ENCODE measurements around the gene KLHL1.

Gene KLHL1

DNA sequence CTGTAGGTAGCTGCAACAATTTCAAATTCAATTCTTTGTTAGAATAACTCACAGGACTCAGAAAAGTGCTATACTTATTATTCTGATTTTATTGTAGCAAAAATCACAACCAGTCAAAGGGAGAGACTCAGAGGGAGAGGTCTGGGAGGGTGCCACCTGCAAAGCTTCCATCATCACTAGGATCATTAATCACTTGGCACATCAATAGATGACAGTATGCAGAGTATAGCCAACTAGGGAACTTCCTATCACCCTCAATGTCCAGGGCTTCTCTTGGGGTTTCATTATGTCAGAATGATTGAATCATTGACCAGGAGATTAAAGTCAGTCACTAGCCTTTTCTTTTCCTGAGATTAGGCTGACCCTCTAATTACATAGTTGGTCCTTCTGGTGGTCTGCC, 432.0 kb downstream of the KLHL1 start:
- CTCF ChIA-PET: interaction anchor here (1.2 kb wide), 1 partner anchor 602 kb away, joined by 3 read pairs; no protein-coding TSS in a partner anchor
- Histone ChIP-seq H3K27me3 (replicated peaks in 2 of 5; ENCODE audit: control insufficient read depth in 4 of 5, insufficient read depth in 5 of 5, low read length in 4 of 5) (no peaks in the 10 kb centered on the region), H3K9me3 (ENCODE audit: control extremely low read depth in 1 of 5, control insufficient read depth in 4 of 5, insufficient read depth in 2 of 5, low read depth in 1 of 5, low read length in 4 of 5) (no peaks in the 10 kb centered on the region), H3K36me3 (ENCODE audit: control insufficient read depth in 4 of 4, insufficient read depth in 4 of 4, low read length in 3 of 4) (no peaks in the 10 kb centered on the region), H3K4me3 (ENCODE audit: control insufficient read depth in 1 of 7, extremely low read depth in 1 of 7, insufficient read depth in 4 of 7, low read depth in 2 of 7, low read length in 6 of 7) (no peak overlapping the region), H3K4me1 (ENCODE audit: control extremely low read depth in 1 of 4, control insufficient read depth in 4 of 4, insufficient read depth in 4 of 4, low read length in 3 of 4) (no peaks in the 10 kb centered on the region), H3K27ac (ENCODE audit: insufficient read depth in 1 of 2, low read depth in 1 of 2, low read length in 2 of 2, poor library complexity in 1 of 2, severe bottlenecking in 2 of 2) (no peak overlapping the region)
- no peak for DNase-seq
- POLR2A ChIA-PET: interaction anchor here (0.7 kb wide), 1 partner anchor 586 kb away, joined by 4 read pairs; no protein-coding TSS in a partner anchor

DNA sequence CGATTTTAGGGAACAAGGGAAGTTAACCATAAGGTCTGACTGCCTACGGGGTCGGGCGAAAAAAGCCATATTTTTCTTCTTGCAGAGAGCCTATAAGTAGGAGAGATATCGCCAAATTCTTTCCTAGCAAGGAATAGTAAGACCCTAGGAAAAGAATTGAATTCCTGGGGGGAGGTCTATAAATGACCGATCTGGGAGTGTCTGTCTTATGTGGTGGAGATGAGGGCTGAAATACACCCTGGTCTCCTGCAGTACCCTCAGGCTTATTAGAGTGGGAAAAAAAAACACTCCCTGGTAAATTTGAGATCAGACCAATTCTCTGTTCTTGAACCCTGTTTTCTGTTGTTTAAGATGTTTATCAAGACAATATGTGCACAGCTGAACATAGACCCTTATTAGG, 448.1 kb downstream of the KLHL1 start:
- POLR2A ChIA-PET: no interaction called here
- Histone ChIP-seq H3K36me3 (ENCODE audit: control insufficient read depth in 4 of 4, insufficient read depth in 4 of 4, low read length in 3 of 4) (no peaks in the 10 kb centered on the region), H3K9me3 (ENCODE audit: control extremely low read depth in 1 of 5, control insufficient read depth in 4 of 5, insufficient read depth in 2 of 5, low read depth in 1 of 5, low read length in 4 of 5) (peaks cover 0 to 14% (median 0%) of the 10 kb centered on the region in 5 experiments), H3K27me3 (replicated peaks in 2 of 5; ENCODE audit: control insufficient read depth in 4 of 5, insufficient read depth in 5 of 5, low read length in 4 of 5) (no peaks in the 10 kb centered on the region), H3K4me3 (ENCODE audit: control insufficient read depth in 1 of 7, extremely low read depth in 1 of 7, insufficient read depth in 4 of 7, low read depth in 2 of 7, low read length in 6 of 7) (no peak overlapping the region), H3K4me1 (ENCODE audit: control extremely low read depth in 1 of 4, control insufficient read depth in 4 of 4, insufficient read depth in 4 of 4, low read length in 3 of 4) (no peaks in the 10 kb centered on the region), H3K27ac (ENCODE audit: insufficient read depth in 1 of 2, low read depth in 1 of 2, low read length in 2 of 2, poor library complexity in 1 of 2, severe bottlenecking in 2 of 2) (no peak overlapping the region)
- CTCF ChIA-PET: no interaction called here
- DNase-seq: peak in 2 of 3 donors; percentile 1
- WGBS (ENCODE audit: insufficient coverage): 85% methylated on average over 6 of the region's 6 CpGs

DNA sequence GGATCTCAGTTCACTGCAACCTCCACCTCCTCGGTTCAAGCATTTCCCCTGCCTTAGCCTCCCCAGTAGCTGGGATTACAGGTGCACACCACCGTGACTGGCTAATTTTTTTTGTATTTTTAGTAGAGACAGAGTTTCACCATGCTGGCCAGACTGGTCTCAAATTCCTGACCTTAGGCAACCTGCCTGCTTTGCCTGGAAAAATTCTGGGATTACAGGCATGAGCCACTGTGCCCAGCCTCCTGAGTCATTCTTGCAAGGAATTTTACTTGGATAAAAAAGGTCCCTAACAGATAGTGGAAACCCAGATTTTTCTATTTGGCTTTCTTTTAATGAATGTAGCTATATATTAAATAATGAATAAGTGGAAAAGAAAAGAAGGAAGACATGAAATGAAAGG, 450.6 kb downstream of the KLHL1 start:
- WGBS (ENCODE audit: insufficient coverage): 100% methylated on average over 1 of the region's 2 CpGs
- H3K27ac ChIP-seq (ENCODE audit: insufficient read depth in 1 of 2, low read depth in 1 of 2, low read length in 2 of 2, poor library complexity in 1 of 2, severe bottlenecking in 2 of 2): no peak overlapping the region
- H3K27me3 ChIP-seq (replicated peaks in 2 of 5; ENCODE audit: control insufficient read depth in 4 of 5, insufficient read depth in 5 of 5, low read length in 4 of 5): no peaks in the 10 kb centered on the region
- H3K36me3 ChIP-seq (ENCODE audit: control insufficient read depth in 4 of 4, insufficient read depth in 4 of 4, low read length in 3 of 4): no peaks in the 10 kb centered on the region
- no peaks in the 10 kb centered on the region for H3K4me1 ChIP-seq (ENCODE audit: control extremely low read depth in 1 of 4, control insufficient read depth in 4 of 4, insufficient read depth in 4 of 4, low read length in 3 of 4)
- H3K4me3 ChIP-seq (ENCODE audit: control insufficient read depth in 1 of 7, extremely low read depth in 1 of 7, insufficient read depth in 4 of 7, low read depth in 2 of 7, low read length in 6 of 7): no peak overlapping the region
- peaks cover 0 to 14% (median 0%) of the 10 kb centered on the region in 5 experiments for H3K9me3 ChIP-seq (ENCODE audit: control extremely low read depth in 1 of 5, control insufficient read depth in 4 of 5, insufficient read depth in 2 of 5, low read depth in 1 of 5, low read length in 4 of 5)
- POLR2A ChIA-PET: no interaction called here
- CTCF ChIA-PET: no interaction called here
- no peak for DNase-seq

DNA sequence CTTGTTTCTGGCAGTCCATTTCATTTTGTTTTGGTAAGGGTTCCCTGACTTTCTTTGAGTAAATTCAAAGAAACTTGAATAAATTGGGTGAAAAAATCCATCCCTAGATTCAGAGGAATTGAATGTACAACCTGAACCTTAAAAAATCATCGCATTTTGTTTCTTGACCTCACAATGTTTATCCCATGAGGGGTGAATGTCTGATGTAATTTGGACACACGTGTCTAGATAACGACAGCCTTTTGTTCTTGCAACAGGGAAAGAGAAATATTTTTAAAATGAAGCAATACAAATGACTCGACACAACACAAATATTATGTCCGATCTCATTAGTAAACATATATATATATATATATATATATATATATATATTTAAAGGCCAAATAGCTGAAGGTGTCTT, 453.9 kb downstream of the KLHL1 start:
- Histone ChIP-seq H3K36me3 (ENCODE audit: control insufficient read depth in 4 of 4, insufficient read depth in 4 of 4, low read length in 3 of 4) (no peaks in the 10 kb centered on the region), H3K27ac (ENCODE audit: insufficient read depth in 1 of 2, low read depth in 1 of 2, low read length in 2 of 2, poor library complexity in 1 of 2, severe bottlenecking in 2 of 2) (no peak overlapping the region), H3K9me3 (ENCODE audit: control extremely low read depth in 1 of 5, control insufficient read depth in 4 of 5, insufficient read depth in 2 of 5, low read depth in 1 of 5, low read length in 4 of 5) (peaks cover 0 to 5% (median 0%) of the 10 kb centered on the region in 5 experiments), H3K4me3 (ENCODE audit: control insufficient read depth in 1 of 7, extremely low read depth in 1 of 7, insufficient read depth in 4 of 7, low read depth in 2 of 7, low read length in 6 of 7) (no peak overlapping the region), H3K4me1 (ENCODE audit: control extremely low read depth in 1 of 4, control insufficient read depth in 4 of 4, insufficient read depth in 4 of 4, low read length in 3 of 4) (no peaks in the 10 kb centered on the region), H3K27me3 (replicated peaks in 2 of 5; ENCODE audit: control insufficient read depth in 4 of 5, insufficient read depth in 5 of 5, low read length in 4 of 5) (no peaks in the 10 kb centered on the region)
- DNase-seq: no peak
- POLR2A ChIA-PET: no interaction called here
- CTCF ChIA-PET: no interaction called here
- WGBS (ENCODE audit: insufficient coverage): 100% methylated on average over 1 of the region's 5 CpGs

Data from common myeloid progenitor, CD34-positive (primary cell).